ENCODE measurements around the gene METTL4.

METTL4 gene

GRCh38 chr18:2559249-2559648 lies 12.1 kb downstream of the METTL4 start:
- no peak for DNase-seq

- DNase-seq: no peak
These were observed 13.8 kb downstream of the METTL4 start for GRCh38 chr18:2557536-2557935.

GRCh38 chr18:2555895-2556294 lies 15.4 kb downstream of the METTL4 start:
- DNase-seq: no peak

- no peak for DNase-seq
These were observed 16.6 kb downstream of the METTL4 start for GRCh38 chr18:2554696-2555095.

- DNase-seq: no peak
These were observed 19.9 kb downstream of the METTL4 start for GRCh38 chr18:2551425-2551824.

- no peak for DNase-seq
These were observed 21.8 kb downstream of the METTL4 start for GRCh38 chr18:2549462-2549861.

GRCh38 chr18:2547477-2548087 lies 23.7 kb downstream of the METTL4 start:
- peak; percentile 55 for DNase-seq

GRCh38 chr18:2545155-2545554 lies 26.1 kb downstream of the METTL4 start:
- no peak for DNase-seq

GRCh38 chr18:2541925-2542563 lies 29.3 kb downstream of the METTL4 start:
- peak; percentile 43 for DNase-seq

GRCh38 chr18:2540575-2540974 lies 30.7 kb downstream of the METTL4 start:
- DNase-seq: no peak

- DNase-seq: no peak
These were observed 32.5 kb downstream of the METTL4 start for GRCh38 chr18:2538844-2539243.

GRCh38 chr18:2538236-2538635 lies 33.1 kb downstream of the METTL4 start:
- no peak for DNase-seq

GRCh38 chr18:2537296-2537695 lies 34.0 kb downstream of the METTL4 start:
- DNase-seq: no peak

GRCh38 chr18:2536493-2536892 lies 34.8 kb downstream of the METTL4 start:
- no peak for DNase-seq

- DNase-seq: no peak
These were observed 35.2 kb downstream of the METTL4 start for GRCh38 chr18:2536063-2536462.

- no peak for DNase-seq
These were observed 35.8 kb downstream of the METTL4 start for GRCh38 chr18:2535419-2535910.

GRCh38 chr18:2534906-2535305 lies 36.4 kb downstream of the METTL4 start:
- no peak for DNase-seq

- DNase-seq: no peak
These were observed 38.5 kb downstream of the METTL4 start for GRCh38 chr18:2532797-2533196.

- no peak for DNase-seq
These were observed 39.6 kb downstream of the METTL4 start for GRCh38 chr18:2531751-2532150.

- no peak for DNase-seq
These were observed 42.2 kb downstream of the METTL4 start for GRCh38 chr18:2529154-2529553.

GRCh38 chr18:2526329-2526728 lies 45.0 kb downstream of the METTL4 start:
- peak; percentile 59 for DNase-seq

GRCh38 chr18:2524794-2525198 lies 46.5 kb downstream of the METTL4 start:
- peak; percentile 39 for DNase-seq

- no peak for DNase-seq
These were observed 49.2 kb downstream of the METTL4 start for GRCh38 chr18:2522112-2522511.

- DNase-seq: no peak
These were observed 52.8 kb downstream of the METTL4 start for GRCh38 chr18:2518473-2518872.

All from NCI-H146 (cell line).